Measurements from ENCODE around the gene JAG2.

- no peak for TF ChIP-seq SUZ12 (IDR thresholded peaks at IDR 0.05; ENCODE audit: extremely low read depth, insufficient read depth, insufficient read length)
- no peak for TF ChIP-seq ZNF274 (IDR thresholded peaks at IDR 0.05; ENCODE audit: low read depth, low read length)
- no peak for TF ChIP-seq YY1 (IDR thresholded peaks at IDR 0.05; ENCODE audit: insufficient read depth, insufficient read length)
Observed at GRCh38 chr14:105142651-105143450, 25.7 kb downstream of the JAG2 start.
